C4-2B (cell line): Measurements from ENCODE around the gene PTPA.

Experiments used
- CTCF ChIP-seq: fragments of 450-650 bp; conservative IDR thresholded peaks from 2 replicates; pipeline ENCODE4 v1.5.1; 2017; ENCODE audit warnings: mild to moderate bottlenecking
- ZFX ChIP-seq: fragments of 450-650 bp; IDR thresholded peaks from 2 replicates; pipeline ENCODE4 v1.6.1; 2017

- no peak for TF ChIP-seq CTCF
- TF ChIP-seq ZFX: peak; percentile 83; the same call in 1 of the 2 replicates
These were observed 29.3 kb downstream of the PTPA start for GRCh38 chr9:129140397-129141065.
